C4-2B (cell line): ENCODE data around the gene CELF3.
"Not testable (repeated sequence)": the region's sequence is repeated elsewhere in the genome, so short reads cannot be mapped to it uniquely, and the experiment has no call there.

Experiments
- ZFX ChIP-seq: fragments of 450-650 bp; IDR thresholded peaks from 2 replicates; pipeline ENCODE4 v1.6.1; 2017
- TF ChIP-seq, protein P1 (sequence below): fragments of 450-650 bp; conservative IDR thresholded peaks from 2 replicates; pipeline ENCODE4 v1.5.1; 2017; ENCODE audit warnings: mild to moderate bottlenecking

DNA sequence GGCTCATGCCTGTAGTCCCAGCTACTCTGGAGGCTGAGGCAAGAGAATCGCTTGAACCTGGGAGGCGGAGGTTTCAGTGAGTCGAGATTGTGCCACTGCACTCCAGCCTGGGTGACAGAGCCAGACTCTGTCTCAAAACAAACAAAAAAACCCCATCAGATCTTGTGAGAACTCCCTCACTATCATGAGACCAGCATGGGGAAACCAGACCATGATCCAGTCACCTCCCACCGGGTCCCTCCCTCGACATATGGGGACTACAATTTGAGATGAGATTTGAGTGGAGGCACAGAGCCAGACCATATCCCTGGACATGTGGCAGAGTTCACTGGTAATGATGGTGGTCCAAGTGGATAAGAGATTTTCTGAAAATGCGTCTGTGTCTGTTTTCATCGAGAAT lies 33.7 kb downstream of the CELF3 start:
- TF ChIP-seq, protein P1, sequence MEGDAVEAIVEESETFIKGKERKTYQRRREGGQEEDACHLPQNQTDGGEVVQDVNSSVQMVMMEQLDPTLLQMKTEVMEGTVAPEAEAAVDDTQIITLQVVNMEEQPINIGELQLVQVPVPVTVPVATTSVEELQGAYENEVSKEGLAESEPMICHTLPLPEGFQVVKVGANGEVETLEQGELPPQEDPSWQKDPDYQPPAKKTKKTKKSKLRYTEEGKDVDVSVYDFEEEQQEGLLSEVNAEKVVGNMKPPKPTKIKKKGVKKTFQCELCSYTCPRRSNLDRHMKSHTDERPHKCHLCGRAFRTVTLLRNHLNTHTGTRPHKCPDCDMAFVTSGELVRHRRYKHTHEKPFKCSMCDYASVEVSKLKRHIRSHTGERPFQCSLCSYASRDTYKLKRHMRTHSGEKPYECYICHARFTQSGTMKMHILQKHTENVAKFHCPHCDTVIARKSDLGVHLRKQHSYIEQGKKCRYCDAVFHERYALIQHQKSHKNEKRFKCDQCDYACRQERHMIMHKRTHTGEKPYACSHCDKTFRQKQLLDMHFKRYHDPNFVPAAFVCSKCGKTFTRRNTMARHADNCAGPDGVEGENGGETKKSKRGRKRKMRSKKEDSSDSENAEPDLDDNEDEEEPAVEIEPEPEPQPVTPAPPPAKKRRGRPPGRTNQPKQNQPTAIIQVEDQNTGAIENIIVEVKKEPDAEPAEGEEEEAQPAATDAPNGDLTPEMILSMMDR, result not testable (repeated sequence)
- not testable (repeated sequence) for TF ChIP-seq ZFX
